AG08396 (cell line): ENCODE results near the gene CREB3L2.
"Not testable (repeated sequence)": the region's sequence is repeated elsewhere in the genome, so short reads cannot be mapped to it uniquely, and the experiment has no call there.

ENCODE experiments used
- DNase-seq: peaks from one replicate; pipeline ENCODE4 v3.0.0; 2012; ENCODE audit warnings: low spot score, mixed read lengths

The CREB3L2 gene, protein sequence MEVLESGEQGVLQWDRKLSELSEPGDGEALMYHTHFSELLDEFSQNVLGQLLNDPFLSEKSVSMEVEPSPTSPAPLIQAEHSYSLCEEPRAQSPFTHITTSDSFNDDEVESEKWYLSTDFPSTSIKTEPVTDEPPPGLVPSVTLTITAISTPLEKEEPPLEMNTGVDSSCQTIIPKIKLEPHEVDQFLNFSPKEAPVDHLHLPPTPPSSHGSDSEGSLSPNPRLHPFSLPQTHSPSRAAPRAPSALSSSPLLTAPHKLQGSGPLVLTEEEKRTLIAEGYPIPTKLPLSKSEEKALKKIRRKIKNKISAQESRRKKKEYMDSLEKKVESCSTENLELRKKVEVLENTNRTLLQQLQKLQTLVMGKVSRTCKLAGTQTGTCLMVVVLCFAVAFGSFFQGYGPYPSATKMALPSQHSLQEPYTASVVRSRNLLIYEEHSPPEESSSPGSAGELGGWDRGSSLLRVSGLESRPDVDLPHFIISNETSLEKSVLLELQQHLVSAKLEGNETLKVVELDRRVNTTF

DNA sequence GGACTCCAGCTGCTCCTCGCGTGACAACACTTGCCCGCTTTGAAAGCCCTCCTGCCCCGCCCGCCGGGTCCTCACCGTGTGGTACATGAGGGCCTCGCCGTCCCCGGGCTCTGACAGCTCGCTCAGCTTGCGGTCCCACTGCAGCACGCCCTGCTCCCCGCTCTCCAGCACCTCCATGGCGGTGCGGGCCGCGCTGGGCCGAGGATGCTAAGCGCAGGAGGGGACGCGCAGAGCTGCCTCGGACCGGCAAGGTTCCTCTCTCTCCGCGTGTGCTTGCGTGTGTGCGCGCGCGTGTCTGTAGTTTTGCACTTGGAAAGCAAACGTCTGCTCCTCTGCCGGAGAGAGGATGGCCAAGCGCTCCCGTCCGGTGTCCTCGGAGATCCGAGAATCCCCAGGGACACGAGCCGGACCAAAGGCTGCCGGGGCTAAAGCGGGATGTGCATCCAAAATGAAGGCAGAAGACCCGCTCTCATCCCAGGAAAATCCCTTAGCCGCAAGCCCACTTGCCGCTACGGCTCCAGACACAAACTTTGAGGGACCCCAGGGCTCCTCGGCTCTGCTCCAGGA is at the start of gene CREB3L2:
Gene CREB3L2, minus strand, starts transcription at position 558 of the 567 bp plus-strand sequence. Its CDS starts 381 bp downstream, at position 177.
- peak; percentile 37 for DNase-seq

- DNase-seq = no peak
Observed at GRCh38 chr7:138049505-138050116, 47.7 kb upstream of the CREB3L2 start.

DNA sequence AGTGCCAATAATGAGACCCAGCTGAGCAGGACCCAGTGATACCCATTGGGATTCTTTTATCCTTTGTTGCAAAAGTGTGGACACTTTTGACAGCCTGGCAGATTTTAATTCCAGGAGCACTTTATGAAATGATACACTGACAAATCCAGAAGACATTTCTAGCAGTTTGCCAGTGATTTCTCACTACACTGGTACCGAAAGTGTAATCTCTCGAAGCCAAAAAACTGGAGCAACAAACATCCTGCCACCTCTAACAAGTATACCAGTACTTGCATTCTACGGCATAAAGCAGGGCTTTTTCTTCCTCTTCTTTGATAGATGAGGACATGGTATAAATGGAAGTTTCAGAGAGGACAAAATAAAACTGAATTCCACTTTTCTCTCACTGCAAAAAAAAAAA is 46.0 kb upstream of the CREB3L2 start:
- DNase-seq = no peak

- no peak for DNase-seq
Observed at GRCh38 chr7:138044897-138045296, 43.0 kb upstream of the CREB3L2 start.

DNA sequence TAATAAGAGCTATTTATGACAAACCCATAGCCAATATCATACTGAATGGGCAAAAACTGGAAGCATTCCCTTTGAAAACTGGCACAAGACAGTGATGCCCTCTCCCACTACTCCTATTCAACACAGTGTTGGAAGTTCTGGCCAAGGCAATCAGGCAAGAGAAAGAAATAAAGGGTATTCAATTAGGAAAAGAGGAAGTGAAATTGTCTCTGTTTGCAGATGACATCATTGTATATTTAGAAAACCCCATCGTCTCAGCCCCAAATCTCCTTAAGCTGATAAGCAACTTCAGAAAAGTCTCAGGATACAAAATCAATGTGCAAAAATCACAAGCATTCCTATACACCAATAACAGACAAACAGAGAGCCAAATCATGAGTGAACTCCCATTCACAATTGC is 38.2 kb upstream of the CREB3L2 start:
- not testable (repeated sequence) for DNase-seq

DNA sequence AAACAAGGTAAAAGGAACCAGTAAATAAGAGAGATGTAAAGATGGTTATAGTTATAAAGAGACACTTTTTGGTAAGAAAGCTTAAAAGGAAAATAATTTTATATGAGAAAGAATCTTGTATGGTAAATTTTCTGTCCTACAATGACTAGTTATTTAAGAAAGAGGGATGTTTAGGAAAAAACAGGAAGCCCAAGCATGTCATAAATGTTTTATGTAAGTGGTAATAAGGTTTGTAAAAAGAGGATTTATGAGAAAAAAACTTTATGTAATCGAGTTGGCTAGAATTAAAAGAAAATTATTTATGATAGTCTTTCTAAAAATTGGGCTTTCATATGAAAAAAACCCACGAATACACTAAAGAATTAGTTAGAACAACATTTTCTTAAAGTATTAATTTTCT is 34.2 kb upstream of the CREB3L2 start:
- no peak for DNase-seq

GRCh38 chr7:138033241-138033640 is 31.4 kb upstream of the CREB3L2 start:
- DNase-seq = no peak

DNA sequence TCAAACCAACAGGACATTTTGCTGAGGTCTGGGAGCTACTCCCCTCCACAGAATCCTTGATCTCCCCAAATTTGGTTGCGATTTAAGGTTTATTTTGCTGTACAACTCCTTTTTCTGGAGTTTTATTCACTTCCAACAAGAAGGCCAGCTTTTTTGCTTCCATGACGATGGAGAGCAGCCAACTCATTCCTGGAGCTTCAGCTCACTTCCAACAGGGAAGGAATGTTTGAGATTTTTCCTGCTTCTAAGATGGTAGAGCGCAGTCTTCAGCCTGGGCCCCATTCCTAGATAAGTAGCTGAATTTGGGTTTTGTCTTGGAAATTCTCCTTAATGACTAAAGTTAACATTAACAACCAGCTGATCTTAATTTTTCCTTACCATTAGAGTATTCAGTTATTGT is 30.9 kb upstream of the CREB3L2 start:
- DNase-seq = no peak

DNA sequence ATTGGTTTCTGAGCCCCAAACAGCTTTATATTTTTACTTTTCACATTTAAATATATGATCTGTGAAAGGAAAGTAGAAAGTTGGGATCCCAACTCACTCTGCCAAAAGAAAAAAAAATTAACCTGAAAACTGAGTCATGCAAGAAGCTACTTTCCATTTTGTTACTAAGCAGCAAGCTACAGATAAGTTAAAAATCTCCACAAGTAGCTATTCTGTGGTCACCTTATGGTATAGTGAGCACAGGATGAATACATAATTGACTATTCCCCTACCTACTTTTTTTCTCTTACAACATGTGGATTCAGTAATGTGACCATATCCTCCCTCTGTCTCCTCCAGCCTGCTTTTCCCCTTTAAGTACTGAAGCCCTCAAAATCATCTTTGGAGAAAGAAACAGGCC is 30.3 kb upstream of the CREB3L2 start:
- DNase-seq = no peak

DNA sequence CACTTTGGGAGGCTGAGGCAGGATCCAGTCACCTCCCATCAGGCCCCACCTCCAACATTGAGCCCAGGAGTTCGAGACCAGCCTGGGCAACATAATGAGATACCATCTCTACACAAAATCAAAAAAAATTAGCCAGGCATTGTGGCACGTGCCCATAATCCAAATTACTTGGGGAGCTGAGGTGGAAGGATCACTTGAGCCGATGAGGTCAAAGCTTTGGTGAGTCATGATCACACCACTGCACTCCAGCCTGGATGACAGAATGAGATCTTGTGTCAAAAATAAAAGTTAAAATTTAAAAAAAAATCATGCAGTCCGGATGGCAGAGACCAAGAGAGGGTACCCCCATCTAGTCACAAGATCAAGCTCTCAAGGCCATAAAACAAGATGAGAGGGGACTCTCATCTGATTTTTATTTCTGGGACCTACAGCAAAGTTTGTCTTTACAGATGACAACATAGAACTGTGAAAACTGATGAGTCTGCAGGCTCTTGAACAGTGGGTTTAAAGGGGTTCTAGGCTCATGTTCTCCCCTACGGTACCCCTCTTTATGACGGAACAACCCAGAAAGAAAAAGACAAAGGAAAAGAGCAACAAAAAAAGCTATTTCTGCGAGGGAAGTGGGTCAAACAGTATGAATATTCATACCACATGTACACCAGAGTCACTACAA is 28.9 kb upstream of the CREB3L2 start:
- no peak for DNase-seq

DNA sequence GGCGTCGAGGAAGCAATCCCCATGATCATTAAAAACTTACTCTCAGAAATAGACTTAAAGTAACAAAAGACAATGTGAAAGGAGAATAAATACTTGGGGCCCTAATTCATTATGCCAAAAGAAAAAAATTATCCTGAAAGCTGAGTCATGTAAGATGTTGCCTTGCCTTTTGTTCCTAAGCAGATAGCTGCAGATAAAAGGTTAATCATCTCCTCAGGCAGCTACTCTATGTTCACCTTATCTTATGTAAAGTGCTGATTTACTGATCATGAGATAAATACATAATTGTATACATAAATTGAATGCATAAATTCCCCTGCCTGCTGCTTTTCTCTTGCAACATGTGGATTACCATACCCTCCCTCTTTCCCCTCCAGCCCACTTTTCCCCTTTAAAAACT is 28.1 kb upstream of the CREB3L2 start:
- no peak for DNase-seq

DNA sequence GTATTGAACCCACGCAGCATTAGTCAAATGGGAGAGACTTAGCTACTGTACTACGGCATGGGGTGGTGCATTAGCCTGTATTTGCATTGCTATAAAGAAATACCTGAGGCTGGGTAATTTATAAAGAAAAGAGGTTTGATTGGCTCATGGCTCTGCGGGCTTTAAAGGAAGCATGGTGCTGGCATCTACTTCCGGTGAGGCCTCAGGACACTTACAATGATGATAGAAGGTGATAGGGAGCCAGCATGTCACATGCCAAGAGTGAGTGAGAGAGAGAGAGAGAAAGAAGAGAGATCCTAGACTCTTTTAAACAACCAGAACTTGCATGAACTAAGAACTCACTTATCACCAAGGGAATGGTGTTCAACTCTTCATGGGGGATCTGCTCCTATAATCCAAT is 27.2 kb upstream of the CREB3L2 start:
- no peak for DNase-seq

DNA sequence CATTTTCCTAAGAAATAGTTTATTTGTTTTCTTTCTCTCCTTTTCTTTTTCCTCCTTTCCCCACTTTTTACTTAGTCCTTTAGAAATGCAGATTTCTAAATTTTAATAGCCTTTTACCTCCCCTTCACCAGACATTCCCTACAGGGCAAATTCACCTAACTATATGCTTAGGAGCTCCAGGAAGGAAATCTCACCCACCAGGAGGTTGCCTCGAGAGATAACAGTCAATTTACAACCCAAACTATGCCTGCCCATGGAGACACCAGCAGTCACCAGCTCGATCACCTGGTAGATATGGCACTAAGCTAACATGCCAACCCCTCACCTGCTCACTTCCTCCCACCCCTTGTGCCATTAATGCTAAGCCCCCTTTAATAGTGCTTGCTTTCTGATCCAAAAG is 25.2 kb upstream of the CREB3L2 start:
- DNase-seq = no peak

GRCh38 chr7:138025215-138026186 is 23.6 kb upstream of the CREB3L2 start:
- no peak for DNase-seq

- DNase-seq = no peak
Observed at GRCh38 chr7:138024765-138025164, 22.9 kb upstream of the CREB3L2 start.

GRCh38 chr7:138024343-138024691 is 22.4 kb upstream of the CREB3L2 start:
- DNase-seq = no peak

DNA sequence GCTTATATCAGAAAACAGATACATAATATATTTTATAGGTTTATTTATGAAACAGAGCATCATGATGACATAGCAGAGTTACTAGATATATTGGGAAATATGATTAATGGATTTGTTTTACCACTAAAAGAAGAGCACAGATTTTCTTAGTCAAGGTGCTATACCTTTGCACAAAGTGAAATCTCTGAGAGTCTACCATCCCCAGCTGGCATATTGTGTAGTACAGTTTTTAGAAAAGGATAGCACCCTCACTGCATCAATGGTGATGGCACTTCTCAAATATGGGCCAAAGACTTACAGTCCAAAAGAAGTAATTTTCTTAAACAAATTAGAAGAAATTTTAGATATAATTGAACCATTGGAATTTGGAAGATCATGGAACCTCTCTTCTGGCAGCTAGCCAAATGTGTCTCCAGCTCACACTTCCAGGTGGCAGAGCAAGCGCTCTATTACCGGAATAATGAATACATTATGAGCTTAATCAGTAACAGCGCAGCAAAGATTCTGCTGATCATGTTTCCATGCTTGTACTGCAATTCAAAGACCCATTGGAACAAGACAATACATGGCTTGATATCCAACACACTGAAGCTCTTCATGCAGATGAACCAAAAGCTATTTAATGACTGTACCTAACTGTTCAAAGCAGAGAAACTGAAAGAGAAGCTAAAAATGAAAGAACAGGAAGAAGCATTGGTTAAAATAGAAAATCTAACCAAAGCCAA is 21.9 kb upstream of the CREB3L2 start:
- no peak for DNase-seq

DNA sequence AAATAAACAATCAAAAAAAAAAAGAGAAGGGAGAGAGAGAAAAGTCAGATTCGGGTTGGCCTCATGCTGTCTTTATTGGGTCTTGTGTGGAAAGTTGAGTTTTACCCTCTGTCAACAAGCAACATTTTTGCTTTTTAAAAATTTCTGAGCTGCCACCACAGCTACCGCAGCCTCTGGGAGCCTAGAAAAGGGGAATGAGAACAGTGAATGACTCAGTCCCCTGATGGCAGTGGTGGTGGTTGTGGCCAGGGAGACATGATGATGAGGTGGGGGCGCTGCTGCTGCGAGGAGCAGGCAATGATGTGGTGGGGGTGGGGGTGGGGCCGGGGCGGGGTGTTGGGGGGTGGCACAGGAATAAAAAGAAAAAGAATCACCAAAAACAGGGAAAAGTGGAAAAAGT is 20.0 kb upstream of the CREB3L2 start:
- DNase-seq = no peak

- no peak for DNase-seq
Observed at GRCh38 chr7:138017992-138018391, 16.1 kb upstream of the CREB3L2 start.

DNA sequence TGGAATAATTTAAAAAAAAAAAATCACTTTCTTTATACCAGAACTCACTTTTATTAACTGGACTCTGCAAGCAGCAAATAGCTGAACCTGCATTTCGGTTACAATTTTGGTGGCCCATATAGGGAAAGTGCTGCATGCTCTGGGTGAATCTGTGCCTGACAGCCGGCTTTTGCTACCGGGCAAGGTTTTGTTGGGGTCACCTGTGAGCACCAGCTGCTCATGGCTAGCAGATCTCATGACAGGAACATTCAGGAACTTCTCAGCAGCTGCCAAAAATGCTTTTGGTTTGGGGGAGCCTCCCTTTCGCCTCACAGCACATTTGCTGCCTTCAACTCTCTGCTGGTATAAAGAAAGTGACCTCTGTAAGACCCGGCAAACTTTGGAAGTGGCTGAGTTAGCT is 13.2 kb upstream of the CREB3L2 start:
- no peak for DNase-seq

- no peak for DNase-seq
Observed at GRCh38 chr7:138014686-138015085, 12.8 kb upstream of the CREB3L2 start.
